ENCODE data around the gene CELSR1. TPM values are rescaled to one million over a fixed set of nuclear protein-coding genes. Genes with fewer than 3 reads are reported as not detected.

Gene CELSR1
- total and polyA plus RNA-seq, 2 donors (not counting 1 experiment from before 2014, with no cell fraction given), result 30.2 to 34.8 TPM

- Mint-ChIP-seq H3K27ac (no peak overlapping the region), H3K4me1 (peaks cover 16% of the 10 kb centered on the region), H3K27me3 (no peaks in the 10 kb centered on the region), H3K4me3 (no peak overlapping the region), H3K9me3 (ENCODE audit: insufficient read depth) (no peaks in the 10 kb centered on the region)
- CTCF ChIA-PET, result interaction anchor here (0.6 to 5.5 kb wide), 5 partner anchors 90 to 248 kb away, joined by 3 to 142 read pairs (median 7); no protein-coding TSS in a partner anchor
- Histone ChIP-seq H3K9me3 (ENCODE audit: control extremely low read depth in 1 of 3, control insufficient read depth in 2 of 3, insufficient read depth in 1 of 3, low read length in 2 of 3) (peaks cover 0 to 3% (median 0%) of the 10 kb centered on the region in 3 donors), H3K9ac (ENCODE audit: low read length) (no peak overlapping the region), H3K27me3 (replicated peaks in 1 of 4; ENCODE audit: control extremely low read depth in 1 of 4, control insufficient read depth in 3 of 4, insufficient read depth in 4 of 4, low read length in 3 of 4) (peaks cover 0 to 6% (median 0%) of the 10 kb centered on the region in 4 experiments), H3K36me3 (replicated peaks in 1 of 2; ENCODE audit: control extremely low read depth in 1 of 2, control insufficient read depth in 1 of 2, extremely low read depth in 1 of 2, insufficient read depth in 2 of 2, low read length in 1 of 2) (peaks cover 0 to 31% of the 10 kb centered on the region in 2 experiments), H3K27ac (ENCODE audit: low read length in 2 of 2) (no peak overlapping the region), H3K4me1 (ENCODE audit: control insufficient read depth in 2 of 2, insufficient read depth in 2 of 2, low read length in 2 of 2) (peaks cover 8 to 66% of the 10 kb centered on the region in 2 donors), H3K4me2 (replicated peaks; ENCODE audit: low read depth, low read length, poor library complexity, severe bottlenecking) (no peak overlapping the region), H2AFZ (ENCODE audit: insufficient read depth, low read depth, low read length, poor library complexity, severe bottlenecking) (no peak overlapping the region), H3K4me3 (ENCODE audit: control extremely low read depth in 1 of 5, extremely low read depth in 1 of 5, insufficient read depth in 1 of 5, low read depth in 2 of 5, low read length in 4 of 5) (no peak overlapping the region), H3K79me2 (ENCODE audit: control insufficient read depth, insufficient read depth, low read length) (no peaks in the 10 kb centered on the region), H4K20me1 (ENCODE audit: control insufficient read depth, insufficient read depth, low read length, poor library complexity, severe bottlenecking) (peaks cover 15% of the 10 kb centered on the region)
- ATAC-seq (ENCODE audit: low read depth), result no peak
- no peak for TF ChIP-seq EZH2 (IDR thresholded peaks at IDR 0.05; ENCODE audit: borderline replicate concordance, insufficient read depth, low read depth, low read length, poor library complexity, severe bottlenecking)
- no peak for TF ChIP-seq CTCF (IDR thresholded peaks at IDR 0.05)
- intact Hi-C loops (cut with micrococcal nuclease), result loop anchor here (10.0 kb wide), 1 partner anchor 66 kb away; no protein-coding TSS in a partner anchor
- DNase-seq, result no peak
- WGBS (ENCODE audit: insufficient coverage), result 97% methylated on average over 24 of the region's 31 CpGs
- POLR2A ChIA-PET, result no interaction called here
Measured at GRCh38 chr22:46368871-46369715, 168.3 kb downstream of the CELSR1 start.

- Histone ChIP-seq H3K27me3 (replicated peaks in 1 of 4; ENCODE audit: control extremely low read depth in 1 of 4, control insufficient read depth in 3 of 4, insufficient read depth in 4 of 4, low read length in 3 of 4) (peaks cover 0 to 6% (median 0%) of the 10 kb centered on the region in 4 experiments), H3K27ac (ENCODE audit: low read length in 2 of 2) (no peak overlapping the region), H3K4me3 (ENCODE audit: control extremely low read depth in 1 of 5, extremely low read depth in 1 of 5, insufficient read depth in 1 of 5, low read depth in 2 of 5, low read length in 4 of 5) (no peak overlapping the region), H3K79me2 (ENCODE audit: control insufficient read depth, insufficient read depth, low read length) (no peaks in the 10 kb centered on the region), H3K4me1 (ENCODE audit: control insufficient read depth in 2 of 2, insufficient read depth in 2 of 2, low read length in 2 of 2) (peaks cover 4 to 60% of the 10 kb centered on the region in 2 donors), H3K9ac (ENCODE audit: low read length) (no peak overlapping the region), H3K36me3 (replicated peaks in 1 of 2; ENCODE audit: control extremely low read depth in 1 of 2, control insufficient read depth in 1 of 2, extremely low read depth in 1 of 2, insufficient read depth in 2 of 2, low read length in 1 of 2) (peaks cover 0 to 34% of the 10 kb centered on the region in 2 experiments), H3K9me3 (ENCODE audit: control extremely low read depth in 1 of 3, control insufficient read depth in 2 of 3, insufficient read depth in 1 of 3, low read length in 2 of 3) (peaks cover 0 to 3% (median 0%) of the 10 kb centered on the region in 3 donors), H2AFZ (ENCODE audit: insufficient read depth, low read depth, low read length, poor library complexity, severe bottlenecking) (no peak overlapping the region), H4K20me1 (ENCODE audit: control insufficient read depth, insufficient read depth, low read length, poor library complexity, severe bottlenecking) (peaks cover 15% of the 10 kb centered on the region), H3K4me2 (replicated peaks; ENCODE audit: low read depth, low read length, poor library complexity, severe bottlenecking) (no peak overlapping the region)
- ChIA-PET POLR2A (interaction anchor here (1.0 kb wide), 1 partner anchor 174 kb away, joined by 8 read pairs; no protein-coding TSS in a partner anchor), CTCF (interaction anchor here (0.6 to 5.5 kb wide), 26 partner anchors 8 to 435 kb away, joined by 3 to 142 read pairs (median 6); partner anchors contain the start of gene CELSR1)
- no peak overlapping the region for H3K27ac Mint-ChIP-seq
- DNase-seq, result no peak
- 87% methylated on average over 9 of the region's 12 CpGs for WGBS (ENCODE audit: insufficient coverage)
- TF ChIP-seq CTCF (IDR thresholded peaks at IDR 0.05) (no peak), EZH2 (IDR thresholded peaks at IDR 0.05; ENCODE audit: borderline replicate concordance, insufficient read depth, low read depth, low read length, poor library complexity, severe bottlenecking) (no peak)
- peaks cover 15% of the 10 kb centered on the region for H3K4me1 Mint-ChIP-seq
- ATAC-seq (ENCODE audit: low read depth), result no peak
- no peak overlapping the region for H3K4me3 Mint-ChIP-seq
- H3K27me3 Mint-ChIP-seq, result no peaks in the 10 kb centered on the region
- no peaks in the 10 kb centered on the region for H3K9me3 Mint-ChIP-seq (ENCODE audit: insufficient read depth)
- intact Hi-C loops (cut with micrococcal nuclease), result loop anchor here (10.0 kb wide), 1 partner anchor 66 kb away; no protein-coding TSS in a partner anchor
Measured at GRCh38 chr22:46368422-46368821, 169.0 kb downstream of the CELSR1 start.
